Measurements from ENCODE around the gene TTLL11.
A peak's percentile ranks its signal among the peaks of the same experiment; 100 is the strongest.

TTLL11 gene

DNA sequence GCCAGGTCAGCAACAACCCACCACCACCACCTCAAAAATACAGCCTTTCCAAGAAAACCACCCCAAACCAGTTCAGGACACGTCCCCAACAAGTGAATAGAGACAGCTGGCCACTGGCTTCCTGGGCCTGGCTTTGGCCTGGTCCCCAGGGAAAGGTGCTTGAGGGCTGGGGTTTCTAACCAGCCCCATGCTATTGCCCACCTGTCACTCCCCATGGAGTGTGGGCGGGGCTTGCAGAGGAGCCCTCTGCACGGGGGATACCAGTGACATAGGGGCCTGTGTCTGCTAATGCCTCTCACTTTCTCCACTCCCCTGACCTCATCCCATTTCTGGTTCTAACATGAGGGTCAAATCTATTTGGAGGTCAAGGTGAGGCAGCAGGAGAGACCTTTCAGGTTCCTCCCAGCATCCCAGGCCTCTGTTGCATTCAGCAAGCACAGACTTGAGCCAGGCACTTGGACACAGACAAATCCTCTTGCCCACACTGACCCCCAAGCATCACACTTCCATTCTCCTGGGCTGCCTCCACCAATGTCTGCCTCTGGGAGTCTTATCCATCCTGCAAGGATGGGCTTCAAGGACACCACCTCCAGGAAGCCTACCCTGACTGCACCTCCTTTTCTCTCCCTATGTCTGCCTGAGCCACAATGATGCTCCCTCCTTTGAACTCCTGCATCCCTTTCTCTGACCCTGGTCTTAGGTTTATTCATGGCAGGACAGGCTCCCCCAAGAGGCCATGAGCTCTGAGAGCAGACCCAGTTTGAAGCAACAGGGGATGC lies 16.1 kb upstream of the TTLL11 start:
- DNase-seq (ENCODE audit: low spot score), result no peak

DNA sequence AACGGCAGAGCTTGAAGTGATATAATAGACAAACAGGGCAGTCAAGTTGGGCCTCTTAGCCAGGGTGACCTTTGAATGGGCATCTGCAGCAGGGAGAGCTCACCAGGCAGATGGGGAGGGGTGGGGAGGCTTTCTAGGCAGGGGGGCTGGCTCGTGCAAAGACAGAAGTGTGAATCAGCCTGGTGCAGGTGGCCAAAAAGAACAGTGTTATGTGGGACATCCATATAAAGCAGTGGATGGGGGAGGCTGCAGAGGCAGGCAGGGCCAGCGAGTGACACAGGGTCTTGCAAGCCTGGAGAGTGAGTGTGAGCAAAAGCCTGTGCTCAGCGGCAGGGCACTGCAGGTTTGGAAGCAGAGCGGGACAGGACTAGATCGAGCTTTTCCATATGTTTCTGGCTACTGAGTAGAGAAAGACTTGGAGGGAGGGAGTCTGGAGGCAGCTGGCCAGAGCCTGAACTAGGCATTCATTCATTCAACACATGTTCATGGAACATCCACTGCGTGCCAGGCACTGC lies 14.2 kb upstream of the TTLL11 start:
- no peak for DNase-seq (ENCODE audit: low spot score)

DNA sequence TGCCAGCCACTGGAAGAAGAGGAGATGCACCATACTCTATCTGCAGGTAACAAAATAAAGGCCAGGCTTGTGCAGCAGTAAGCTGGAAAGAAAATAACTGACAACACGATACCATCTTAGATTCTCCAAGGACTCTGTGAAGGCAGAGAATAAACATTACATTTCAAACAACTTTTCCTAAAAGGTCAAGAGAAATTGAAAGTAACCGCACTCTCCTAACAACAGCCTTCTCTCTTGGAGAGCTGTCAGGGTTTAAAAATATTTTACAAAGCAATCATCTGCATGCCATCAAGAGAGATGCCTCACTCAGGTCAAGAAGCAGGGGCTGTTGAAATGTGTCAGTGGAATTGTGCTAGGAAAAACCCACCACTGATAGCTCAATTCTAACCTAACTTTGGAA lies 13.5 kb upstream of the TTLL11 start:
- no peak for DNase-seq (ENCODE audit: low spot score)

DNA sequence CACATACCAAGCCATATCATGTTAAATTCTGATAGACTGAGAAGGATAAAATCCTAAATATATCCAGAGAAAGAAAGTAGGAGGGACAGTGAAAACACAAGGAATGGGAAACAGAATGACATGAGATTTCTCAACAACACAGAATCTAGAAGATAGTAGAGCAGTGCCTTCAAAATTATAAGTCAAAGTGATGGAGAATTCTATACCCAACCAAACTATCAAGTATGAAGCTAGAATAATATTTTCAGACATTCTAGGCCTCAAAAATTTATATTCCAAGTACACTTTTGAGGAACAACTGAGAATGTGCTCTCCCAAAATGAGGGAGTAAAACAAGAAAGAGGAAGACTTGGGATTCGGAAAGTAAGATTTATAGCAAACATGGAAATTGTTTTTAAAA lies 10.9 kb upstream of the TTLL11 start:
- no peak for DNase-seq (ENCODE audit: low spot score)

DNA sequence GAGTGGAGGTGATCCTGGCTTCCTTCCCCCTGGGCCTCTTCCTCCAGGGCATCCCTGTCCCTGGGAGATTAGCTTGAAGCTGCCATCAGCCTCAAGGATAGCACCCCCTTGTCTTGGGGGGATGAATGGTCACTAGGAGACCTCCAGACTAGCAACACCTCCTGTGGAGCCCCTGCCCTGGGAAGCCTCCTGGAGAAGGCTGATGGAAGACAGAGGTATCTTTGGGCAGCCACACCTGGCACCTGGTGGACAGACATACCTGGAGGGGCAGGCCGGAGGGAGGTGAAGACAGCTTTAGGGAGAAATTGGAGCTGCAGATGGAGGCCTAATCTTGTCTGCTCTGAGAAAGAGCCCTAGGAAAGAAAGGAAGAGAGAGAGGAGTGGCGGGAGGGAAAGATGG lies 9.0 kb upstream of the TTLL11 start:
- no peak for DNase-seq (ENCODE audit: low spot score)

DNA sequence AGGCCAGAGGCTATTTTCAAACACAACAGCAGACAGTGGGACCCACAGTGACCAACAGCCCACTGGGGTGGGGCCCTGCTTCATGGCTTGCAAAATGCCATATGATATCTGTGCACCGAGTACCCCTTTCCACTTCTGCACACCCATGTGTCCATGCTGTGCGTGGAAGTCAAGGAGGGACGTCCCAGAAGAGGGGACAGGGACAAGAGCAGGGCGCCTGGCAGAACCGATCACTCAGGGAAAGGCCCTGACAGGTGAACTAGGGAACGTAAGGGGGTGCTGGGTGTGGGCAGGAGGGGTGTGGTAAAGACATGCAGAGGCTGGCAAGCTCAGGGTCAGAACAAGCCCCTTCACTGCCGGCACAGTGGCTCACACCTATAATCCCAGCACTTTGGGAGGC lies 7.6 kb upstream of the TTLL11 start:
- DNase-seq (ENCODE audit: low spot score), result no peak

DNA sequence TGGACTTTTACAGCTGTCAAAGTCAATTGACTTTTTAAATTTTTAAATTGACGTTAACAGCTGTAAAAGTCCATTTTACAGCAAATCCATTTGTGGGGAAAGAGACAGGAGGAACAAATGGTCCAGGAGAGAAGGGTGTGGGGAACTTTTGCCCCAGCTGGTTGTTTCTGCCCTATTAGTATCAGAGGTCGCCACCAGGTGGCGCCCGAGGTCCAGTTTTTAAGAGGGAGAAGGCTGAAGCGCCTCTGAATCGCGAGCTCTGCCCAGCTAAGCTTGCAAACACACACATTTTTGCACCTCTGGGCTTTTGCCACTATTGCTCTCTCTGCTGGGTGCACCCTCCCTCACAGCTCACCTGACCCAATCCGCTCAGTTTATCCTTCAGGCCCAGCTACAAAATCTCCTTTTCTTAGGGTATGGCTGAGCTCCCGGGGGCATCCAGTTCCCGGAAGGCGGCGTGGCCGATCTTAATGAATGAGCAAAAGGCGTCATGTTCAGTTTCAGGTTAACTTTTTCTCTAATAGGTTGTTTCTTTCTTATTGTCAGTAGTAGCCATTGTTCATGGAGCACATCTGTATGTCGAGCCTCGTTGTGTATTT lies 6.3 kb upstream of the TTLL11 start:
- peak; percentile 75 for DNase-seq (ENCODE audit: low spot score)

DNA sequence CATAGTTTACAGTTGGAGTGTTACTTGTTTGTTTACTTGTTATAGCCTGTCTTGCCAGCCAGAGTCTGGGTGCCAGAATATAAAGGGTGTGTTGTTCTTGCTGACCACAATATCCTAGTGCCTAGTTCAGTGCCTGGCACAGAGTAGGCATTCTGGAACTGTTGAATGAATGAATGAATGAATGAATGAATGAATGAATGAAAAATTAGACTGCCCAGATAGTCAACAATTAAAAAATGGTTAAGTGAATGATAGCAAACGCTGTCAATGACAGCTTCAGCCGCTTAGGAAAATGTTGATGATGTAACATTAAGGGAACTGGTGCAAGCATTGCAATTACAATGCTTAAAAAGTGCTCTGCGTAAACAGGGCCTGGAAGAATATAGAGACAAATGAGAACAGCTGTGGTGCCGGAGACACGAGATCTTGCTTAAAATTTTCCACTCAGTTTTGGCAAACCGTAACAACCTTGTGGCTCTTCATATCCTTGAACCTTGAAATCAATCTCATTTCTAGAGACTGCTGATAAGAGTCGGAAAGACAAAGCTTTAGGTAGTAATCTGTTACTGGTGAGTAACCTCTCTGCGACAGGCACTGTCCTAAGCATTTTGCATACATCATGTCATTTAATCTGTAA lies 4.7 kb upstream of the TTLL11 start:
- DNase-seq (ENCODE audit: low spot score), result no peak

DNA sequence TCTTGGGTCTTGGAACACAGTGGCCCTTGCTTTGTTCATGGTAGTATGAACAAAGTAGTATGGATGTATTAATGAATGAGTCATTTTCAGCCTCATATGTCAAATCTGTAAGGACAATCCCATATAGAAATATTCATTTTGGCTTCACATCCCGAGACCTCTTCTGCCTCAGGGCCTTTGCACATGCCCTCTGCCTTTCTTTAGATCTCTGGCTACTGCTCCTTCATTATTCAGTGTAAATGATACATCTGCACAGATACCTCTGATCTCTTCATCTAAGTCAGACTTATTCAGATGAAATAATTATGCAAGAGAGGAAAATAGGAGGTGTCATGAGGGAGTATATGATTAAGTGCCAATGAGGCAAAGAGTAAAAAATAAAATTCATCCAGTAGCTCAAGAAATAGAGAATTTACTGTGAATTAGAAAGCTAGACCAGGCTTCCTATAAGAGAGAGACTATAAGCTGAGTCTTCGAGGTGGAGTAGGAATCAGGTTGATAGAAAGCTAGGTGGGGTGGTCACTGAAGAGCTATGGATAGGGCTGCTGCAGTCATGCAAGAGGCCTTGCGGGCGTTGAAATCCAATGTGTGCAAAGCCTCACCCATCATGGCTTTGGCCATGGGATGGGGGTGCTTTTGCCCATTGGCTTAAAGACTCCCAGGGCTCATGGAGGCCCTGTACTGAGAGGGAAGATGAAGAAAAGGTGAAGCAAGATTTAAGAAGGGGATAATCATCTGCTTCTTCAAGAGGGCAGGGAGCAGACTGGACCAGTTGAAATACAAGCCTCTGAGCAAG lies 3.7 kb upstream of the TTLL11 start:
- no peak for DNase-seq (ENCODE audit: low spot score)

DNA sequence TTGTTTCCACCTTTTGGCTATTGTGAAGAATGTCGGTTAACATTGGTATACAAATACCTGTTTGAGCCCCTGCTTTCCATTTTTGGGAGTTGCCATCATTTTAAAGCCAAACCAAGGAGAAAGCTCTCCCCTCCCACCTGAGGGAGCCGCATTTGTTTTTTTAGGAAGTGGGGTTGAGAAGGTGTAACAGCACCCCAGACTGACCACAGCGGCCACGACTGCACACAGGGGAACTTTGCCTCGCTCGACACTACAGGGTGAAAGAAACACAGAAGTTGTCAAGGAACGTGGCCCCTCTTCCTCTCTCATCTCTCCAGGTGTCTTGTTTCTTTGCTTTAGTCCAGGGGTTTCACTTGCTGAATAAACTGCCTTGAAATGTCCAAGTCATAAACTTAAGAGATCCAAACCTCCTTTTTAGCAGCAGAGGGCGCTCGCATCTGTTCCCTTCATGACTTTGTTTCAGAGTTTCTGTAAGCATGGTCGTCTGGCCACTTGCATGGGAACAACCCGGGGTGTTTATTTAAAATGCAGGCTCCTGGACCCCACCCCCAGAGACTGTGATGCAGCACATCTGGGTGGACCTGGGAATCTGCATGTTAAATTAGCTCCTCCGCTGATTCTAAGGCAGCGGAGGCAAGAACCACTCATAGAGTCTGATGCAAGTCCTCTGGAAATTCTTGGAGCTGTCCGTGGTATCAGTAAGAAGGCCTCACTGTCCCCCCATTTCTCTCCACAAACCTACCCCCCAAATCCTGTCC lies 2.1 kb upstream of the TTLL11 start:
- DNase-seq (ENCODE audit: low spot score), result peak; percentile 51

DNA sequence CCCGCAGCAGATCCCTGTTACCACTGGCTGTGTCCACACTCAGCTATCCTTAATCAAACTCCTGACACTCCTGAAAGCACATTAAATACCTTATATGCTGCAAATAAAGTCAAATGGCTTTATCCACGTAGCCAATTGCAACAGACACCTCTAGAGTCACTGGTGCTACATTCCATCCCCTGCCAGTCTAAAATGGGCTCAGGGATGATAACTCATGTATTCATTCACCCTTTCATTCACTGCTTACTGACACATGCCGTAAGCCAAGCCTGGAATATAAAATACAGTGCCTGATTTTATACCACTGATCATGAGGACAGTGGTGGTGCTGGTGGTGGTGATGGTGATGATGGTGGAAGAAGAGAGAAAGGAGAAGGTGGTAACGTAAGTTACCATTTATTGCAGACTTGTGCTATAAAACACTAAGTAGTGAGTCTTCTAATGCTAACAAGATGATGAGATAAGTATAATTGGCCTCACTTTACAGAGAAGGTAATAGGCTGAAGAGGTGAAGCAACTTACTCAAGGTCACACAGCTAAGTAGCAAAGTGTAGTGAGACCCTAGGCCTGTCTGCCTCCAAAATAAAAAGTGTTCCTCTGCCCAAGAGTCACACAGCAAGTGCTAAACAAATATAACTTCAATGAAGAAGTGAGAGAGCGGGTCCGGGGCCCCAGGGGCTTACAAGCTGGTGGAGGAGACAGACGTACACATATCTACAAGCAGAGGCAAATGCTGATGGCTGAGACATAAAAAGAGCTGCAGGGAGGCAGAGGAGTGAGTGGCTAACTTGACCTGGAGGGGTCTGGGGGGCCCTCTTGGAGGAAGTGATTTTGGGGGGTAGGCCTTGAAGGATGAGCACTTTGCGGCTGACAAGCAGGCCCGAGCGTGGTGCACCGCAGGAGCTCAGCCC lies 1.2 kb downstream of the TTLL11 start:
- DNase-seq (ENCODE audit: low spot score), result peak; percentile 38

DNA sequence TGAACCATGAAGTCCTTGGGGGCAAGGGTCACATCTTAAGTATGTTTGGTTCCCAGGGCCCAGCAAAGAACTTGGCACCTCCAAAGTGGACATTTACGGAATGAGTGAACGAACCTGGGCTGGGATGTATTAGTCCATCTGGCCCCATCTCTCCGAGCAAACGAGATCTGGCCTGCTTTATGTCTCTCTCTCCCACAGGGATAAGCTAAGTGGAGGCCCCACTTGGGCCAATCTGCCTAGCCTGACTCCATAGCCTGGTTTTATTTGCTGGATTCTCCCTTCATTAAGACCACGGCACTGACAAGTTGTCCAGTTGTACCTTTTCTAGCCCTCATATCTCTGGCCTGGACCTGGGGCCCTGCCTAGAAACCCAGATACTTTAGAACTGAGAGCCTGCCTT lies 2.1 kb downstream of the TTLL11 start:
- DNase-seq (ENCODE audit: low spot score), result no peak

DNA sequence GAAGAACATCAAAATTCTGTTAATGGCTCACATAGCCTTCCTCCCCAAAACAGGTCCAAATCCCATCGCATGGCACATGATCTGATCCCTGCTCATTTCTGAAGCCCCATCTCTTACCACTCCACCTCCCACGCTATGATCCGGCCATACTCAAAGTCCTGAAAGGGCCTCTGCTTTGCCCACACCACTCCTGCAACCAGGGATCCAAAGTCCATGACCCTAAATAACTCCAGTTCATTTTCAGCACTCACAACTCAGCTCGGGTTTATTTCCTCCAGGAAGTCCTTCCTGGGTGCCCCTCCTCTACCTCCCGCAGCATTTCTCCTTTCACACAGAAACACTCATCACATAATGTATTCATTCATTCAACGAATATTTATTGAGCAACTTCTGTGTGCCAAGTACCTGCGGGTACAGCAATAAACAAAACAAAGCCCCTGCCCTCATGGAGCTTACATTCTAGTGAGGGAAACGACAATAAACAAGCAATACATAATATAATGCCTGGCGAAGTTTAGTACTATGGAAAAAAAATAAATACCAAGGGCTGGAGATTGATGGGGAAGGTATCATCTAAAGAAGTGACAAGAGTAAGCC lies 2.7 kb downstream of the TTLL11 start:
- DNase-seq (ENCODE audit: low spot score), result no peak

DNA sequence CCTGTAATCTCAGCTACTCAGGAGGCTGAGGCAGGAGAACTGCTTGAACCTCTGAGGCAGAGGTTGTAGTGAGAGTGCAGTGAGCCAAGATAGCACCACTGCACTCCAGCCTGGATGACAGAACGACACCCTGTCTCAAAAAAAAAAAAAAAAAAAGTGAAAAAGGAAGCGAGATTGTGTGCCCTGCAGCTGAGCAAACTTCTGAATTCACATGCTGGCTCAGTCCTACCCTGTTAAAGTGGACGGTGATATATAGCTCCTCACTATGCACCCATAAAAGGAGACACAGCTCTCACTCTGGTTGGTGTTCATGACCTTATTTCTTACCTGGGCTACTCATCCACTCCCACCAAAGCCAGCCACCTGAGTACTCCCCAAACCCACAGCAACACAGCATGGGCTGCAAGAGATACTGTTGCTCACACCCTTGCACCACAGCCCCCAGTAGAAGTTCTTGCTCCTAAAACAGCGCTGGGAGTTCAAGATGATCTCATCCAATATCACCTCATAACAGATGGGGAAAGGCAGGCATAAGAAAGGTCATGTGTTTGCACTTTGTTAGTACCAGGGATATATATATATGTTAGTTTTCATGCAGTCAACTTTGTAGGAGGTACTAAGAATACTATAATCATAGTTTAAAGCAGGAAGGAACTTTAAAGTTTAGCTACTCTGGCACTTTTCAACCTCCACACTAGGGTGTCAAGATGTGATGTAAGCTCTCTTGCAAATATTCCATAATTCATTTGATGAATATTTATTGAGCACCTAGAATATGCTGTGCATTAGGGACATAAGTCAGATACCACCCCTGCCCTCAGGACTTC lies 4.0 kb downstream of the TTLL11 start:
- DNase-seq (ENCODE audit: low spot score), result no peak

DNA sequence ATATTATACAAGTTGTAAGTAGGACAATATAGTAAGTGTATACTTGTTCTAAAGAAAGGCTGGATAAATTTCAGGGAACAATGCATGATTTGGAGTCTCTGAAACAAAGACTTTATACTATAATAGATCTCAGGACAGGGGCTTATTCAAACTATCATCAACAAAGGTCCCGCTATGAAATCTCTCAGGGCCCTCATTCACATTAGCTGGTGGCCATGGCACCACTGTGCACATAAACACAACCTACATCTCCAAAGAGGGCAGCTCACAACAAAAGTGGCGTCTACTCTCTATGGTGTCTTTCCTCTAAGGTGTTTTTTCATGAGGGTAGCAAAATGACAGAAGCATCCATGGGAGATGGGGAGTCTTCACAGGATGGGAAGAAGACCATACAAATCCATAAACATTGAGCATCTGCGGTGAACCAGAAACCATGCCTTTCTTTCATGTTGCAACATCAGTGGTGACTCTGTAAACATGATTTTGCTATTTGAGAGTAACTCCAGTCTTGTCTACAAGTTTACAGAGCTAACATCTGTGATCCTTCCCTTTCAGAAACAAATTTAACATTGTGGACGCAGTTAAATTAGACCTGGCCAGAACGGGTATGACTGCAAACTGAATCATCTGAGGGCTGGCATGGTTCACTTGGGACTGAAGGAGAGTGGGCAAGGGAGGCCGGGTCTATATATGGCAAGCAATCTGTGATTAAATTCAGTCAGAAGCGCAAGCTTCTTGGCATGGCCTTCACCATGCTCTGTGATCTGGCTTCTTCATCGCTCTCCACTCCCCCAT lies 5.5 kb downstream of the TTLL11 start:
- no peak for DNase-seq (ENCODE audit: low spot score)

DNA sequence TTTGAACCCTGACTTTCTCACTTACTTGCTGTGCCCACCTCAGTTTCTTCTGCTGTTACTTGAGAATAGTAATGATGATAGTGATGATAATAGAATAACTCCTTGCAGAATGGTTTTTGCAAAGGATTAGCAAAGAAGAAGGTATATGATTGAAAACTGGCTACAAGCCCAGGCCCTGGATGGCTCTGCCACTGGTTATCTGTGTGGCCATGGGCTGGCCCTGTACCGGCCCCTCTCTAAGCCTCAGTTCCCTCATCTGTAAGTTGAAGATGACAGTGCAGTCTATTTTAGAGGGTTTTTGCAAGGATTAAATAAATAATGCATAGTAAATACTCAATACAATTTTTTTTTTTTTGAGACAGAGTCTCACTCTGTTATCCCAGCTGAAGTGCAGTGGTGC lies 6.2 kb downstream of the TTLL11 start:
- no peak for DNase-seq (ENCODE audit: low spot score)

DNA sequence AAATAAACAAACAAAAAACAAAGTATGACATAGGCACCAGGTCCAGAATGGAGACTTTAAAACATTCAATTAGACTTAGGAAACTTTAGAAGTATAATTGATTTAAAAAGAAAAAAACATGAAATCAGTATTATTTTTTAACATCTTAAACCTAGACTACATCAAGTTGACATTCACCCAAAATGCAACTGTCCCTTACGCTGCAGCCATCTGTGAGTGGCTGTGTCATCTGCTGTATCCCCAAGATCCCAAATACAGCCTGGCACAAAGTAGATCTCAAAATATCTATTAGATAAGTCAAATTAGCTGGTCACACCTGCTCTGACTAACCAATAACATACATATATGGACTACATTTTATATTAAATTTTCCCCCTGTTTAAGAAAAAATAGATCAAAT lies 7.8 kb downstream of the TTLL11 start:
- DNase-seq (ENCODE audit: low spot score), result no peak

DNA sequence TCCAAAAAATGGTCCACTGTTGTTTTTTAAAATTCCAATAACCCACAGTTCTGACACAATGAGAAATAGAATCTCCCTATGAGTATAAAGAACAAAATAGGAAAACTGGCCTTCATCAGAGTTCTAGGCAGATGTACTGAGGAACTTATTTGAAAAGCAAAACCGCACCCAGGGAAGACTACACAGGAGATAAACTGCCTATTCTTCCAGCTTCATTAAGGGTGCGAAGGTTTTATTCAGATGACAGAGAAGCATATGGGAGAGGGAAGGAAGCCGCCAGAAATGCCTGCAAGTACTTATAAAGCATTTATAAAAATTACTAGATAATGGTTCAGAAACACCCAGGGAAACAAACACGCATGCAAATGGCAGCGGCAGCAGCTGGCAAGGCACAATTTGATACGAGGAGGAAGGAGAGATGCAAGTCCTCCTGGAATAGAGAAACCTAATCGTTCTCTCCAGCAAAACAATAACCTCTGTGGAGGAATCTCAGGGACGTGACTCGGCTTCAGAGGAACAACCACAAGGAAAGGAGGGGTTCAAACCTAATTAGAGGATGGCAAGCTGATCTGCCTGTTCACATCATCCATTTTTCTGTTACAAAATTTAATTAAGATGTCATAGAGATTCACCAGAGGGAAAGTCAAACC lies 9.0 kb downstream of the TTLL11 start:
- DNase-seq (ENCODE audit: low spot score), result no peak

Data from germinal center (tissue), 1 donor.